Measurements from ENCODE around the gene LCN10.

The LCN10 gene

GRCh38 chr9:136697821-136698526 lies 44.8 kb downstream of the LCN10 start:
- DNase-seq, result no peak

GRCh38 chr9:136697146-136697820 lies 45.5 kb downstream of the LCN10 start:
- no peak for DNase-seq

- DNase-seq, result no peak
Observed at GRCh38 chr9:136696502-136696901, 46.2 kb downstream of the LCN10 start.

- no peak for DNase-seq
Observed at GRCh38 chr9:136695955-136696354, 46.8 kb downstream of the LCN10 start.

- DNase-seq, result peak in 1 of 2 experiments; percentile 29
Observed at GRCh38 chr9:136695435-136695895, 47.3 kb downstream of the LCN10 start.

GRCh38 chr9:136694872-136695247 lies 47.9 kb downstream of the LCN10 start:
- no peak for DNase-seq

- DNase-seq, result no peak
Observed at GRCh38 chr9:136694163-136694871, 48.4 kb downstream of the LCN10 start.

- no peak for DNase-seq
Observed at GRCh38 chr9:136693490-136694162, 49.1 kb downstream of the LCN10 start.

- DNase-seq, result no peak
Observed at GRCh38 chr9:136693135-136693489, 49.6 kb downstream of the LCN10 start.

- DNase-seq, result no peak
Observed at GRCh38 chr9:136692185-136693134, 50.3 kb downstream of the LCN10 start.

- DNase-seq, result no peak
Observed at GRCh38 chr9:136691316-136692184, 51.2 kb downstream of the LCN10 start.

- no peak for DNase-seq
Observed at GRCh38 chr9:136690806-136691261, 51.9 kb downstream of the LCN10 start.

GRCh38 chr9:136690104-136690805 lies 52.5 kb downstream of the LCN10 start:
- DNase-seq, result no peak

GRCh38 chr9:136689108-136689460 lies 53.7 kb downstream of the LCN10 start:
- no peak for DNase-seq

- no peak for DNase-seq
Observed at GRCh38 chr9:136688274-136689107, 54.2 kb downstream of the LCN10 start.
